HG03045 (cell line): ENCODE measurements around the gene ZFP14.
"Not testable (repeated sequence)": the region's sequence is repeated elsewhere in the genome, so short reads cannot be mapped to it uniquely, and the experiment has no call there.

Source experiments
- ATAC-seq: cut with Tn5 transposase; IDR thresholded peaks from one replicate; pipeline ENCODE4 v1.9.1; 2021; ENCODE audit warnings: mild to moderate bottlenecking, moderate library complexity; ENCODE audit not compliant: unreplicated experiment

The ZFP14 gene

DNA sequence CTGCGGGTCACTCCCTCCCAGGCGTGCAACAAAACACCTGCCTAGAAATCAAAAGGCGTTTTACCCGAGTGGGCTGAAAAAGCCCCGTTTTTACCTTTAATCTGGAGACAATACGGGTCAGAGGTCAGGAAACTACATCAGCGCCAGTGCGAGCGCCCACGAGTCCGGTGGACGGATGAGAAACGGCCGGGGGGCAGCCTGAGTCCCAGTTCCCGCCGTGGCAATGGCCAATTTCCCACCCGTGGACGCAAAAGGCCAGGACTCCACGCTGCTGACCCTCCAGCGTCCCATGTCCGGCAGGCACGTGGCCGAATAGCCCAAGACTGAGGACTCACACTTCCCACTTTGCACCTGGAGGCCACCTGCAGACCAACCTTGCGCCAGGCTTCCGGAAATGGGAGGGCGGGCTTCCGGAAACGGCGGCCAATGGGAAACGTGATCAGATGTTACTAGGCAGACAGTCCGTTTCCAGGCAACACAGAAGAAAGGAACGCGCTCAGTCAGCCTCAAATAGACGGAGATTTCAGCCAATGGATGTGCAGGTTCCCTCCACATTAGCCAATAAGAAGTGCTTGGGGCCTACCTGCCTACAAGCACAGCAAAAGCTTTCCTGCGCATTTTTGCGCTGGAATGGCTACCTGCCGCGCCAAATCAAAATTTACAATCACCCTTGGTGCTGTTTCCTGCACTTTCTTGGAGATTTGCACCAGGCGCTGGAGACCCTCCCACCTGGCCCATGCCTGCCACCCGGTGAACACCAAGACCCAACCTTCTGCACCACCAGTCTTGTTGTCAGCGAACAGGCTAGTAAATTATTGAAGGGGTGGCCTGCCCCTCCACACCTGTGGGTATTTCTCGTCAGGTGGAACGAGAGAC lies 47.4 kb downstream of the ZFP14 start:
- ATAC-seq, result no peak

DNA sequence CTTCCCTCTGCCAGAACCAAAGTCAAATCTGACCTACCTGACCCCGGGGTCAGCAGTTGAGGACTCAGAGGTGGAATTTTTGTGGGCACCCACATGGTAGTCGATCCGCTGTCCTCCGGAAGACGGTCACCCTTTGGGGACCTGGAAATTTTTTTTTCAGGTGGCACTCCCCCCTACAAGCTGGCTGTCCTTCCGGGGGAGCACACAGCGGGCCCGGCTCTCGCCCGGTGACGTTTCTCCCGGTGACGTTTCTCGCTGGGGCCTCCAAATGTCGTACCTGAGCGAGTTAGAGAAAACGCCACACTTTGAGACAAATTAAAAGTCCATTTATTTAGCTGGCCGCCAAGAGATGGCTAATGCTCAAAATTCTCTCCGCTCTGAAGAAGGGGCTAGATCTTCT lies 48.8 kb downstream of the ZFP14 start:
- no peak for ATAC-seq

DNA sequence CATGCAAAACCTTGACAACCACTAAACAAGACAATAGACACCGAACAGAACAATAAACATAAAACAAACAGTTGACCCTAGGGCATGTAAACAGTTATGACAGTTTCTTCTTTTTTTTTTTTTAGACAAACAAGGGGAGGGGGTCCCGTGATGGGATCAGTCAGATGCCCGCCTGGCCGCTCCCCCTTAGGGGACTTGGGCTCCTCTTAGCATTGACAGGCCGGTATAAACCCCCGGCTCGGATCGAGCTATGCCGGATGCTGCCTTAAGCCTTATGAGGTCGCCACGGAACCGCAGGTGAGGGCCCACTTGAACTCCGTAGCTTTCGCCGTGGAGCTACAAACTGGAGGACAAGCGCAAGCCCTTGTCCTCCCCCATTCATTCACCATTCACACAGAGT lies 49.5 kb downstream of the ZFP14 start:
- ATAC-seq, result not testable (repeated sequence)

DNA sequence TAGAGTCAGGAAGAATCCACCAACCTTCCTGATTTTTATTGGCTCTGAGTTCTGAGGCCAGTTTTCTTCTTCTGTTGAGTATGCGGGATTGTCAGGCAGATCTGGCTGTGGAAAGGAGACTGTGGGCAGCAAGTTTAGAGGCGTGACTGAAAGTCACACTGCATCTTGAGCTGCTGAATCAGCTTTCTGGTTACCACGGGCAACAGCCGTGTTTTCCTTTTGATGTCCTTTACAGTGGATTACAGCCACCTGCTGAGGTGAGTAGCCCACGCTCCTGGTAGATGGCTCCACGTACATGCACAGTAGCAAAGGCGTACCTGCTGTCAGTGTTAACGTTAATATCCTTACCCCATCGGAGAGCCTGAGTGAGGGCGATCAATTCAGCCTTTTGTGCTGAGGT lies 52.4 kb downstream of the ZFP14 start:
- ATAC-seq, result not testable (repeated sequence)

DNA sequence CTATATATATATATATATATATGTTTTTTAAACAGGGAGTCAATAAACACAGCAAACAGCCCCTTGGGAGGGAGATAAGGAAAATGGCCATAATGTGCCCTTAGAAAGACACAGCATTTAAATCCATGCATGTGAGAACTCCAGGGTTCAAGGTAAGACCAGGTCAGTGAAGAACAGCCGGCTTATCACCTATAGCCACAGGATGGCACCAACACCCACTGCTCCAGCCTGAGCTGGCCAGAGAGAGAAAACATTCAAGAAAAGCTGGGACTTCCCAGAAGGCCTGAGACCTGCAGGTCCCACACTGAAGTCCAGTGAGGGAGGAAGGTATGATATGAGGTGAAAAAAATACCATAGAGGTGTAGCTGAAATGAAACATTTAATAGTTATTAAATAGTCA lies 63.8 kb downstream of the ZFP14 start:
- not testable (repeated sequence) for ATAC-seq

DNA sequence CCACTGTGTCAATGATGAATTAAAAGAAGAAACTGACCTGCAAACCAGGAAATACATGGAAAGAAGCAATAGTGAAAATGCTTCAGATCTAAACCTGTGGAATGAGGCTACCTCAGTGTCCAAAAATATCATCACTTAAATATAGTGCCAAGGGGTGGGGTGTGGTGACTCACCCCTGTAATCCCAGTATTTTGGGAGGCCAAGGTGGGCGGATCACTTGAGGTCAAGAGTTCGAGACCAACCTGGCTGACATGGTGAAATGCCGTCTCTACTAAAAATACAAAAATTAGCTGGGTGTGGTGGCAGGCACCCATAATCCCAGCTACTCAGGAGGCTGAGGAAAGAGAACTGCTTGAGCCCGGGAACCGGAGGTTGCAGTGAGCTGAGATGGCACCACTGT lies 64.9 kb downstream of the ZFP14 start:
- not testable (repeated sequence) for ATAC-seq

DNA sequence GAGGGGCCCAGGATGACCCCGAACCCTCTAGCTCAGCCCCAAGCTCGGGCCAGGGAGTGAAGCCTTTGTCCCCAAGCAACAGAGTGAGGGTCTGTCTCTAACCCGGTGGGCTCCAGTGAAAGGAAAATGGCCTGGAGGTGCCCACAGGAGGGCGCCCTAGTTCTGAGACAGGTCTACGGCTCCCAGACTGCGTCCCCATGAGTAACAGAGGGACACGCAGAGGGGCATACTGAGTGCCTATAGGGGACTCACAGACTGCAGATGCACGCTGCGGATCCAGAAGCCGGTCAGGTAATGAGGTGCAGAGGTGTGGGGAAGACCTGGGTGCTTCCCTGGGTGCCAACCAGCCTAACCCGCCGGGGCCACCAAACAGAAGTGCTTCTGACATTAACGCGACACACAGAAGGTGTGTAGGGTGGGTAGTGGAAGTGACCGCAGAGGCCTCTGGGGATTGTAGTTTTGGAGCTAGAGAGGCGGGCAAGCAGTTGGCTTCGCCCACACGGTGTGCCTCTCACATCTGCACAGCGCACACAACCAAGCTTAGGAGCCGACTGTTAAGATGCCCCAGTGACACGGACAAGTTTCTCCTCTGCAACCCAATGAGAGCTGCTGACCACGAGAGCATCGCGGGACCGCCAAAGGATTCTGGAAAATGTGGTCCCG lies 67.8 kb downstream of the ZFP14 start:
- not testable (repeated sequence) for ATAC-seq

DNA sequence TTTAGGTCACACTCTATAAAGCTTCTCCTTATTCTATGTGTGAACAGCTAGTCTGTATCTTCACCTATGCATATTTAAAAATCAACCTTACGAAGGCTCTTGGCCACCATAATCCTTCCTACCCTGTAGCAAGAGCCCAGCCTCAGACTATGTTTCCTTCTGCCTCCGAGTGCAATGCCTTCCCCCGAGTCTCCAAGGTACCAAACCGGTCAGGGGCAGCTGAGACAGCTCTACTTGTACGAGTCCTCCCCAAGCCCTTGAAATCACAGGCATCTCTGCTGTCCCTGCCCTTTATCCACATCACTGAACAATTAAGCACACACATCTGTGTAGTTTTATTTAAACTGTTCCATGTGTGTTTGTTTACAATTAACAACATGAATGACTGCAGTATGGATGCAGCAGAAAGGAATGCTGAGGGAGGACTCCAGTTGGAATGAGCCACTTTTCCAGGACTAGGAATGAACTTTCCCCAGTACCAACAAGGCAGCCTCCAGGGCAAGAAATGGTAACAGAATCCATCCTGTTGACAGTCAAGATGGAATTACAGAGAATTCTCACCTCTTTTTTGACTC lies 68.5 kb downstream of the ZFP14 start:
- ATAC-seq, result not testable (repeated sequence)

DNA sequence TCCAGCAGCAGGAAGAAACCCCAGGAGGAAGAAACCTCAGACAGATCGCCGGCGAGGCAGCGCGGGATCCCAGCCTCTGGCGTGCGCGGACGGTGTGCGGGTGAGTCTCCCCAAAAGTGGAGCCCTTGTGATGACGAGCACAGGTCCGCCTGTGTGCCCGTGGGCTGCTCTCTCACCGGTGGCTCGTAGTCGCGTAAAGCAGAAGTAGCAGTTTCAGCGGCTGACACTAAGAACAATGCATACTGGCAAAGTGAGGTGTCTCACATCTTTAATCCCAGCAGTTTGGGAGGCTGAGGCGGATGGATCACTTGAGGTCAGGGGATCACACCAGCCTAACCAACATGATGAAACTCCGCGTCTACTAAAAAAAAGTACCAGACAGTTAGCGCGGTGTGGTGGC lies 69.2 kb downstream of the ZFP14 start:
- ATAC-seq, result not testable (repeated sequence)

DNA sequence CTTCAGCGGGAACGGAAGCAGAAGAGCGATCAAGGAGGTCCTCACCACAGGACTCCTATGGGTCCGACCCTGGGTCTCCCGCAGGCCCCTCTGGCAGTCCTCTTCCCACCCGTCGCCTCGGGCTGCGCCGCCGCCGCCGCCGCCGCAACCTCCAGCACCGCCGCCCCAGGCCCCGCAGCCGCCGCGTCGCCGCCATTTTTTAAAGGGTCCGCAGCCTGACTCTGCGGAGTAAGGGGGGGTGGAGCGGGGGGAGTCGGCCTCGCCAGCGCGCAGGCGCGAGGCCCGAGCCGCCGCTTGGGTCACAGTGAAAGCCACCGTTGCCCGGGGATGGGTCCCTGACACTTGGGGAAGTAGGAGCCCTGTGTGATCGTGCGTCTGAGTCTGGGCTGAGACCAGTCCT lies 69.7 kb downstream of the ZFP14 start:
- not testable (repeated sequence) for ATAC-seq

DNA sequence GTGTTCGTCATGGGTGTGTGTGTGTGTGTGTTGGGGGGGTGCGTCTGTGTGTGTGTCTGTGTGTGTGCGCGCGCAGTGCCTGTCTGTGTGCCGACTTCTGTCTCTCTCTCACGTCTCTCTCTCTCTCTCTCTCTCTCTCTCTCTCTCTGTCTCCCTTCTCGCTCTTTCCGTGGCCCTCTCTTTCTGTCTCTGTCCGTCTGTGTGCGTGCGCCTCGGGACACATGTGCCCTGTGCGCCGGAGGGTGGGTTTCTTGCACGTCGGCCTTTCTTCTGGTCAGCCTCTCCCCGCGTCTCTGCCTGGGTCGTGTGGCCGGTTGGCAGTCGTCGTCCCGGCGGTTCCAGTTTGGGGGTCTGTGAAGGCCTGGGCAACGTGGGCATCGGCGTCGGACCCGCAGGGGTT lies 86.7 kb downstream of the ZFP14 start:
- ATAC-seq, result not testable (repeated sequence)
